HG02623 (cell line): ENCODE measurements around the gene HMCN2.

Source experiments
- ATAC-seq: cut with Tn5 transposase; IDR thresholded peaks from one replicate; pipeline ENCODE4 v1.9.1; 2021; ENCODE audit warnings: moderate library complexity; ENCODE audit not compliant: unreplicated experiment

The HMCN2 gene

DNA sequence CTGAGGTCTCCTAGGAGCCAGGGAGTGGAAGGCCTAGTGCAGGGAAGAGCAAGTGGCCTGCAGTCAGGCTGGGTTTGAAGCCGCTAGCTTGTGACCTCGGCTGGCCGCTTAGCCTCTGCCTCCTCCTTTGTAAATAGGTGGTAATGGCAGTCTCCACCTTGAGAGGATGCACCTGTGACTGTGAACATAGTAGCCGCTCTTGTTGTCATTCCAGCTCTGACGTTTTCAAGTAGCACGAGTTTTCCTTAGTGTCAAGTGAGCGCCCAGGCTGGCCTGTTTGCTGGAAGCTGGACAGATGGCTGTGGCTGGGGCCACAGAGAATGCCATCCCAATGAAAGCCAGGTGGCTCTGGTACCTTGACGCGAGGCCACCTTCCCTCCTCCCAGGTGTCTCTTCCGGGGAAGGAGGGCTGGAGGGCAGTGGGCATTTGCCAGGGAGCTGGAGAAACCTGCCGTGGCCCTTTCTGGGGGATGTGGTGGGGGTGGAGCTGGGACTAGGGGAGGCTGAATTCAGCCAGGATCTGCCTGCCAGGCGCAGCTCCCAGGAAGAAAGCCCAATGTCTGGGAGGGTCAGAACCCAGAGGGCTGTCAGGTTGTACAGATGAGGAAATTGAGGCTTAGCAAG, 181.7 kb downstream of the HMCN2 start:
- ATAC-seq, result no peak

DNA sequence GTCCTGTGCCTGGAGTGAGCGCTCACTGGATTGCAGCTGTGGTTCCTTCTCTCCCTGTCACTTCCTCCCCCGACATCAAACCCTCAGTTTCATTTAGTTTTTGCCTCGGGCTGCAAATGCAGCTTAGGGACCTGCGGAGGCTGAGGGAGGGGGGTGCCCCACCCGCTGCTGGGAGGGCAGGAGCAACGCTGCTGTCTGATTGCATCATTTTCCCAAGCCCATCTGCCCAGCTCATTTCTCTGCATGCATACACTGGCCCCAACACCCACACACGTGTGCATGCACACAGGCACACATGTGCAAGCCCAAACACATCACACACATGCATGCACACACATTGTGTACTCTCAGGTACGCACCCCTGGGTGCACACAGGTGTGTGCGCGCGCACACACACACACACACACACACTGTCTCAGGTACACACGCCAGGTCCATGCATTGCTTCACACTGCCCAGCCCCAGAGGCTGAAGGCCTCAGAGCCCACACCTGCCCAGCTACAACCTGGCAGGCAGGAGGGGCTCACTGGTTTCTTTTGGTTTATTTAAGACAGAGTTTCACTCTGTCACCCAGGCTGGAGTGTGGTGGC, 182.6 kb downstream of the HMCN2 start:
- no peak for ATAC-seq

DNA sequence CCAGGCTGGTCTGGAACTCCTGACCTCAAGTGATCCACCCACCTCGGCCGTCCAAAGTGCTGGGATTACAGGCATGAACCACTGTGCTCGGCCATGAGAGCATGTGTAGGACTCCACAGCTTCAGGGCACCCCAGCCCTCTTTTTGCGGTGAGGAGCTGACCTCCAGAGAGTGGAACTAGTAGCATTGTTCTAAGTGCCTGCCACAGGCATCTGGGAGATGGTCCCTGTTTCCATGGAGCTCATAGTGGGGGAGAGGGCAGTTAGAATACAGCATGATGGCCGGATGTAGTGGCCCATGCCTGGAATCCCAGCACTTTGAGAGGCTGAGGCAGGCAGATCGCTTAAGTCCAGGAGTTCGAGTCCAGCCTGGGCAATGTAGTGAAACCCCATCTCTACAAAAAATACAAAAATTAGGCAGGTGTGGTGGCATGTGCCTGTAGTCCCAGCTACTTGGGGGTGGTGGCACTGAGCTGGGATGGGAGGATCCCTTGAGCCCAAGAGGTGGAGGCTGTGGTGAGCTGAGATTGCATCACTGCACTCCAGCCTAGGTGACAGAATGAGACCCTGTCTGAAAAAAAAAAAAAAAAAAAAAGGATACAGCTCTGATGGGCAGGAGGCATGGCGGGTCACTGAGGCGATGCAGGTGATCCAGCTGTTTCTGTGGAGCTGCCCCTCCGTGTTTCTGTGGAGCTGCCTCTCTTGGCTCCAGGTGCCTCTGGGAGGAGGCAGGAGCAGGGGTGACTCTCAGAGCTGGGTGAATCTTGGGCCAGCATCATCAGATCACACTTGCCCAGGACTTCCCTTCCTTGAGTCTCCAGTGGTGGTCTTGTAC, 183.4 kb downstream of the HMCN2 start:
- ATAC-seq, result no peak

DNA sequence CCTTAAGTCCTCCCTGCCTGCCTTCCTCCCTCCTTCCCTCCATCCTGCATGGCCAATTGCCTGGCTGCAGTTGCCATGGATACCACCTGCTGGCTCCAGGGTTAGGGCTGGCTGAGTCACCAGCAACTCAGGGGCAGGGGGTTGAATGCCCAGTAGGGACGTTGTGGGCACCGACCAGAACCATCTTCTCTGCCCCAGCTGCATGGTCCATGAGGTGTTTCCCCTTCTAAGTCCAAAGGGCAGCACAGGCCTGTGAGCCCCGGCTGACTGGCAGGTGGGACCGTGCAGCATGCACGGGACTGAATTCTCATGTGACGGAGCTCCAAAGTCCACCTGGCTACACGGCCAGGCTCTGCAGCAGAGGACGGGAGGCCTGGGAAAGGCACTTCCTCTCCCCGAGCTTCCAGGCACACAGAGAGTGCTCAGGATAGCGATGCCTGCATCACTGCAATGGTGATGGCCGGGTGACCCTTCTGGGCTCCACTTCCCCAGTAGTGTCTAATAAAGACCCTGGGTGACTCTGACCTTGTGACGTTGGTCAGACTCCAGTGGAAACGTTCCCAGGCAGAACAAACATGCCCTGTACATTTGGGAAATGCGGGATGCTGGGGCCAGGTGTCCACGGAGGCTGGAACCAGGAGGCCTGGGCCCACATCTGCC, 184.9 kb downstream of the HMCN2 start:
- no peak for ATAC-seq

DNA sequence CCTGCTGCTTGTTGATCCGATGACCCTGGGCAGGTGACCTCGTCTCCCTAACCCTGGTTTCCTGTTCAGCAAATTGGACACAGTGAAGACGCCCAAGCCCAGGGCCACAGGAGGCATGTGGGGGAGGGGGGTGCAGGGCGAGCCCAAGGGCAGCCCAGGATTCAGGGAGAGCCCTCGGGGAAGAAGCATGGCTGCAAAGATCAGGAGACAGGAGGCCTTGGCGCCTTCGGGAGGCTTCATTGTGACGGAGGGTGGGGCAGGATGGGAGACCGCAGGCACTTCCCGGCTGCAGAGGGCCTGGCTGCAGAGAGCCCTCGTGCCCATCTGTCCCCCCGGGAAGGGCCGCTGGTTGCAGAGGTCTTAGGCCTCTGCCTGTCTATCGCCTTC, 185.4 kb downstream of the HMCN2 start:
- no peak for ATAC-seq

DNA sequence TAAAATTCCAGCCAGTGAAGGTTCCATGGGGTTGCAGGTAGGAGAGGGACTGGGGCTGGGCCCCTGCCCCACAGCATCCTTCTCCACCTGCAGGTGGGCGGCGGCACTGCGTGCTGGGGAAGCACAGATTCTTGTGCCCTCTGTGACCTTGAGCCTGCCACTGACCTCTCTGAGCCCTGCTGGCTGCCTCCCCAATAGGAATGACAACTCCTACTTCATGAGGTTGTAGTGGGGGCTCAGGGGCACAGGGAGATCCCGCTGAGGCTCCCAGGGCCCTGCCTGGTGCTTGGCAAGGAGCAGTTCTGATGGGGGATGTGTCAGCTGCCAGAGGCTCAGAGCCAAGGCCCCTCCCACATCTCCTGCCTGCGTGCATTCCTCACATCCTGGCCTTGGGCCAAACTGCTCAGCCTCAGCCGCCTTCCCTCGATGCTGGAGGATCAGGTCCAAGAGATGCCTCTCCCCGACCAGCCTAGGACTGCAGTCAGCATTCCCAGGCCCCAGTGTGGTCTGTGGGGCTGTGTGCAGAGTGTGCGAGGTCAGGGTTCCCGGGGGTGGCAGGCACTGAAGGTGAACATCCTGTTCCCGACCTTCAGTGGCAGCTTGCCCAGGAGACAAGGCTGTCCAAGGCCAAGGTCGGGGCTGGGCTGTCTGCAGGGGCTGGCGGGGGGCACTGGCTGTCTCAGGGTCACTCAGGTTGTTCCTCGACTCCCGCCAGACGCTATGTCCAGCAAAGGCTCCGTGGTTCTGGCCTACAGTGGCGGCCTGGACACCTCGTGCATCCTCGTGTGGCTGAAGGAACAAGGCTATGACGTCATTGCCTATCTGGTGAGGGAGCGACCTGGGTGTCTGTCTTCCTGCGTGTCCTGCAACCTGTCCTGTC, 186.2 kb downstream of the HMCN2 start:
- ATAC-seq, result no peak

DNA sequence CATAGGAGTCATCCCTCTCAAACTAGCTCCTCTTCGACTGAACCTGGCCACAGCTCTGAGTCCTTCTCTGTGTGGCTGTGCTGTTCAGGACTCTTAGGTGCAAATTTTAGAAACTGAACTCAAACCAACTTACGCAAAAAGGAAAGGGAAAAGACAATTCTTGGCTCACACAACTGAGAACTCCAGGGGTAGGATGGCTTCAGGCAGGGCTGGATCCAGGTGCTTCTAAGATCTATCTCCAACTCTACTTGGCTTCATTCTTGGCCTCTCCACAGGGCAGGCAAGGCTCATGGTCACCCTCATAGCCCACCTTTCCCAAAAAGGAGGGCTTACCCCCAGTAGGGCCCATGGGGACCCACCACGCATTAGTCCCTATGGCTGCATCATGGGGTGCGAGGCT, 187.3 kb downstream of the HMCN2 start:
- ATAC-seq, result no peak

DNA sequence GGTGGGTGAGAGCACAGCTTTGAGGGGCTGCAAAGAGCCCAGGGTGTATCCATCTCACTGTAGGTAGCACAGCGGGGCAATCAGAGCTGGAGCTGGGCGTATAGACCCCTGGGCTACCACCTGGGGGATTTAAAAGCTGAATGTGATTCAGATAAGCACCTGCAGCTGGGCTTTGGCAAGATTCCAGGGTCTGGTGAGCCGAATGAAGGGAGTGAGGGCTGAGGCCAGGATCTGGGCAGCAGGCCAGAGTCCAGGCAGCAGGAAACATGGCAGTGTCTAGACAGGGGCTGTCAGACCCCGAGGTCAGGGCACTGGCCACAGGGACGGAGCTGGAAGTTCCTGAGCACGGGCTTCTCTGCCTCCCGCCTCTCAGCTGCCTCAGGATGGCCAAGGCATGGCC, 187.9 kb downstream of the HMCN2 start:
- ATAC-seq, result no peak

DNA sequence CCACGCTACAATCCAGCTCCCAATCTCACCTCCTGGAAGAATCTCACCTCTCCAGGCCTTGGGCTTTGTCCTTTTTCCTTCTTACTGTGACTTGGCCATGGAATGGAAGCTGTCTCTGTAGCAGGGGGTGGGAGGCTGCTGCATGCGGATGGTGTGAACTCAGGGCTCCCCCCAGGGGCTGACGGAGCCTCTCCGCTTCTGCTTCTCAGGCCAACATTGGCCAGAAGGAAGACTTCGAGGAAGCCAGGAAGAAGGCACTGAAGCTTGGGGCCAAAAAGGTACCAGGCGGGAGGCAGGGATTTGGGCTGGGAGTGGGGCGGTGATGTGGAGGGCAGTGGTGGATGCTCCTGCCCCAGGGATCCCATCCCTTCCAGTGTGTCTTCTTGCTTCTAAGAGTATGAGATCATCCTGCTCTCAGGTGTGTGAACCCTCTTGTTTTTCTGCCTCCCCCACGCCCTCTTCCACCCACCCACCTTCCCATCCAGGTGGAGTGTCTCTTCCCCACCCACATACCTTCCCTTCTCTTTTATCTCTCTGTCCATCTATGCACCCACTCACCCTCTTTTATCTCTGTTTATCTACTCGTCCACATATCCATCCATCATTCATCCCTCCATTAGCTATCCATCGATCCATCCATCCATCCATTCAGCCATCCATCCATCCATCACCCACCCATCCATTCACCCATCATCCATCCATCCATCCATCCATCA, 188.7 kb downstream of the HMCN2 start:
- no peak for ATAC-seq

DNA sequence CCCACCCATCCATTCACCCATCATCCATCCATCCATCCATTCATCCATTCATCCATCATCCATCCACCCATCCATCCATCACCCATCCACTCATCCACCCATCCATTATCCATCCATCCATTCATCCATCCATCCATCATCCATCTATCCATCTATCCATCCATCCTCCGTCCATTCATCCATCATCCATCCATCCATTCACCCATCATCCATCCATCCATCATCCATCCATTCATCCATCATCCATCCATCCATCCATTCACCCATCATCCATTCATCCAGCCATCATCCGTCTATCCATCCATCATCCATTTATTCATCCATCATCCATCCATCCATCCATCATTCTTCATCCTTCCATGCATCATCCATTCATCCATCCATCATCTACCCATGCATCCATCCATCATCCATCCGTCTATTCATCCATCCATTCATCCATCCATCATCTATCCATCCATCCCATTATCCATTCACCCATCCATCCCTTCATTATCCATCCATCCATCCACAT, 189.3 kb downstream of the HMCN2 start:
- ATAC-seq, result no peak

DNA sequence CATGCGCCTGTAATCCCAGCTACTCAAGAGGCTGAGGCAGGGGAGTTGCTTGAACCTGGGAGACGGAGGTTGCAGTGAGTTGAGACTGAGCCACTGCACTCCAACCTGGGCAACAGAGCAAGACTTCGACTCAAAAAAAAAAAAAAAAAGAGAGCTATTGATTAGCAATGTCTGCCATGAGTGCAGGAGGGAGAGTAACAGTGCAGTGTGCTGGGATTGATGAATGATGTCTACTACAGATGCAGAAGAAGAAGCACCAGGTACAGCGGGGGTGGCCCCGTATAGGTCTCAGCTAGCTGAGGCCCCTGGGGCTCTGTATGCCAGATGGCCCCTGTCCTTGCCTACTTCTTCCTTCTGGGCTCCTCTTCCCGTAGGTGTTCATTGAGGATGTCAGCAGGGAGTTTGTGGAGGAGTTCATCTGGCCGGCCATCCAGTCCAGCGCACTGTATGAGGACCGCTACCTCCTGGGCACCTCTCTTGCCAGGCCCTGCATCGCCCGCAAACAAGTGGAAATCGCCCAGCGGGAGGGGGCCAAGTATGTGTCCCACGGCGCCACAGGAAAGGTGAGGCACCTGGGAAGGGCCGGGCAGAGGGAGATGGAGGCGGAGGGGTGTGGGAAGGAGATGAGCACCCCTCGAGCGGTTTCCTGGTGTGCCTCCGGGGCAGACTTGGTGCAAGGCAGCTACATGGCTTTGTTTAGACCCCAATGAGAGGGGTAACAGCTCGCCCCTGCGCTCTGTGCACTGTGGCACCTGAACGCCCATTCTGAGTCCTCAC, 192.7 kb downstream of the HMCN2 start:
- ATAC-seq, result no peak

DNA sequence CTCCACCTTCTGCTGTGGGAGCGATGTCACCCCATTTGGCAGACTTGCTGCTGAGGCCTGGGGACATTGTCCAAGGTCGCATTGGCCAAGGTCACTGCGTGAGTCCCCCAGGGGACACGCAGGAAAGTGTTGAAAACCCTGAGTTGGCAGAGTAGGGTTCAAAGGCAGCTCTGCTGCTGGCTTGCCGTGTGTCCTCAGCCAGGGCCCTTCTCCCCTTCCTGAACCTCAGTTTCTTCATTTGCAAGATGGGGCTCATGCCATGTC, 193.2 kb downstream of the HMCN2 start:
- no peak for ATAC-seq

DNA sequence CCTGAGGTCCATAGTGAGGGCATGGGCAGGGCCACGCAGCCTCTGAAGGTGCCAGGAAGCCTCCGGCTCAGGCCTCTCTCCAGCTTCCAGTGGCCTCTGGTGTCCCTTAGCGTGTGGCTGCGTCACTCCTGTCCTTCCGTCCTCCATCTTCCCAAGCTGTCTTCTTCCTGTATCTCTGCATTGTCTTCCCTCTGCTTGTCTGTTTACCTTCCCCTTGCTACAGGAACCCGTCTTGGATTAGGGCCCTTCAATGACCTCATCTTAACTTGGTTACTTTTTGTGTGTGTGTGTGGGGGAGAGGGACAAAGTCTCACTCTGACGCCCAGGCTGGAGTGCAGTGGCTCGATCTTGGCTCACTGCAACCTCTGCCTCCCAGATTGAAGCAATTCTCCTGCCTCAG, 193.6 kb downstream of the HMCN2 start:
- ATAC-seq, result no peak

DNA sequence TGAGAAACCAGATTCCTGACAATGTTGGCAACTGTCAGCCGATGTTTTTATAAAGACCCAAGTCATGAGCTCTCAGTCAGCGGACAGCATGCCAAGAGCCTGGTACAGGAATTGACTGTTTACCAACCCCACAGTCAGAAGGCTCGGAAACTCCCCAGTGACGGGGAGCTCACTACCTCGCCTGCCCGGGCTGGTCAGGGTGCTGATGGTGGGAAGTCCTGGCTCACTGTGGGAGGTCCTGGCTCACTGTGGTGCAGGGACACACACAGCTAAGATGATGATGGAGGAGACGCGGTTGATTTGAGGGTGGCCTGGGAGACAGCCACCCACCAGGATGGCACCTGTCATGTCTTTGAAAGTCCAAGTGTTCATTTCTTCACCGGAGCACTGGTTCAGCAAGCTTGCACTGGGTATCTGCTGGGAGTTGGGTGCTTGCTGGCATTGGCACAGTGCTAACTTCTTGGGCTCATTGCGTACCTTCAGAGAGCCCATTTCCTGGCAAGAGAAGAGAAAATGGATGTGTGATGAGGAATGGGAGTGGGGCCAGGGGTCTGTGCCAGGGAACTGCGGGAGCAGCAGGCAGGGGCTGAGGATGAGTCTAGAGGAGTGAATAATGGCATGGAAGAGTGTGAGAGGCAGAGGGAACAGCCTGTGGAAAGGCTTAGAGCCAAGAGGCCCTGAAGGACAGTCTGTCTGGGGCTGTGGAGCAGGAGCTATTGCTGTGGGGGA, 194.5 kb downstream of the HMCN2 start:
- no peak for ATAC-seq

DNA sequence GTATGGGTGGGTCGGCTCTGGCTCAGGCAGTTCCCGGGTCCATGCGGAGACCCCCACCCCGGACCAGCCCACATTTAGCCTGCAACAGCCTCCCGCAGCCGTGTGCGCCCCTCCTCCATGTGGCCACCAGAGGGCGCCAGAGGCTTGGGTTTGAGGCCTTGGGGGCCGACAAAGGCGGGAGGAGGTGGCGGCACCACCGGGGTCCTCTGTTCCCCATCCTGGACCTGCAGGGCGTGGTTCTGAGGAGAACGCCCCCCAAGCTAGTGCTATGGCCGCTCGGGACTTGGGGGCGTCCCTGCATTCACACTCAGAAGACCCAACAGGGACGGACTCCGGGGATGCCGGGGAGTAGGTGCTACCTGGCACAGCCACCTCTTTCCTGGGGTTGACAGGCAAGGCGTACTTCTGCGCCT, 195.7 kb downstream of the HMCN2 start:
- no peak for ATAC-seq

DNA sequence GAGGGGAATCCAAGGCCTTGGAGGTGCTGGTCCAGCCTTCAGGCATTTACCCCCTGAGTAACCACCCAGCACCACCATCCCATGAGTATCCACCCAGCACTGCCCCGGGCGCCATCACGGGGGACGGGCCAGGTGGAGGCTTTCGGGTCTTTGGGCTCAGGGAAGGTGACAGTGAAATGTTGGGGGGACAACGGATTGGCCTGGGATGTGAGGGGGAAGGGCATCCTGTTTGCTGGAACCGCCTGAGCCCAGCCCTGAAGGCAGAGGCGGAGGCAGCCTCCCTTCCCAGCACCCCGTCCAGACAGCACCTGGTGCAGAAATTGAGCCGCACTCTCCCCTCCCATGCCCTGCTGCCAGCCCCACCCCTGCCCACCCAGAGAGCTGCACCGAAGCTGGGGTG, 196.2 kb downstream of the HMCN2 start:
- no peak for ATAC-seq

DNA sequence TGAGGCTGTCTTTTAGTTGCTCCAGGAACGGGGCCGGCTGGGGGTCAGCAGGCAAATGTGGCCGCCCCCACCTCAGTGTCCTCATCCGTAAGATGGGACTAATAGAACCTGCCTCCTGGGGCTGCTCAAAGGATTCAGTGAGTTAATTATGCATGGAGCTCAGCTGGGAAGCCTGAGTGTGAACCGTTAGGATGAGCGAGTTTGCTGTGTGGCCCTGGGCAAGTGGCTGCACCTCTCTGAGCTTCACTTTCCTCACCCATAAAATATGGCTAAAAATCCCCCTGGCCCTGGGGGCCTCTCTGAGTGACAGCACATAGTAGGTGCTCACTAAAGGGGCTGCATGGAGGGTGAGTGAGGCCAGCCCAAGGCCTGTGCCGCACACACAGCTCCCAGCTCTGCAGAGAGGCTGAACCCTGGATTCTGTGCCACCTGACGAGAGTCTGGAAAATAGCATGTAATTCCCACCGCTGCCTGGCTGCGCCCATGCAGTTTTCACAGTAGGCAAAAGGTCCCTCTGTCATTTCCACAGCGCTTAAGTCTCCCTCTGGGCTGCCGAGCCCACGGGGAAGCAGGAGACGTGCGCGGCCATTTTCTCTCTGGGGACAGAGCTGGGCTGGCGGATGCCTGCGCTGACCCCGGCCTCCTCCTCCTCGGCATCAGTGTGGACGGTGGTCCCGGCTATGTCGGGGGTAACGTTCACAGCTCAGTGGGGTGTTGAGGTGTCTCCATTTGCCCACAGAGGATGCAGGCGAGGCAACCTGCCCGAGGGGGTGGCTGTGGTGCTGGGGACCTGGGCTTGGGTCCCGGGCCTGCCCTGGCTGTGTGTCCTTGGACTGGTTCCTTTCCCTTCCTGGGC, 197.4 kb downstream of the HMCN2 start:
- no peak for ATAC-seq
